GM19193 (cell line): Measurements from ENCODE around the gene FIBCD1.

Source experiments
- POLR2A ChIP-seq: IDR thresholded peaks from 4 replicates; pipeline ENCODE4 v1.6.1; 2011; ENCODE audit not compliant: insufficient read depth, insufficient read length; ENCODE audit errors: extremely low read depth

FIBCD1 gene

DNA sequence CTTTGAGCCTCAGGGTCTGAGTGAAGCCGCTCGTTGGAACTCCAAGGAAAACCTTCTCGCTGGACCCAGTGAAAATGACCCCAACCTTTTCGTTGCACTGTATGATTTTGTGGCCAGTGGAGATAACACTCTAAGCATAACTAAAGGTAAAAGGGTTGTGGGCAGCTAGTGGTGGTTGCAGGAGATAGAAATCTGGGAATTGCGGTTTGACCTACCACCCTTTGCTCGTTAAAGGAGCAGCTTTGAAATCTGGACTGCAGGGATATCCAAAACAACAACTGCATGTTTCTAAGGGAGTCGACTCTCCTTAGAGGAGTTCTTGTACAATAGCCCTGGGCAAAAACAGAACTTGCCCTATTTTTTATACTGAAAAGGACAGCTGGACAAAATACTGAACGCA is 85.0 kb downstream of the FIBCD1 start:
- no peak for TF ChIP-seq POLR2A

DNA sequence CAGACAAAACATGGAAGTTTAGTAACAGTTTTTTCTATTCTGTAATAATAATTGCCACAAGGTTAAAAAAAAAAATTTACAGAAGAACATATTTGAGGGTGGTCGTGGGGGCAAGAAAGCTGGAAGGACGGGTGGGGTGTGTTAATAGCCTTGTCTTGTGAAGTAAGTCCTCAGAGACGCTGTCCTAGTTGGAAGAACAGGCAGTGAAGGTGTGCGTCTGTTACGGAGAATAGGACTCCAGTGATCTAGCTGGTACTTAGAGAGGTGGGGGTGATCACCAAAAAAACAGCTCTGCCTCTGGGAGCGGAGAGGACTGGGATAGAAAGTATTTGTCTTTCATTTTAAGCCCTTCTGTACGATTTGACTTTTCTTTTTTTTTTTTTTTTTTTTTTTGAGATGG is 86.2 kb downstream of the FIBCD1 start:
- no peak for TF ChIP-seq POLR2A
